IPS-18c (cell line): ENCODE data around the gene RHOBTB1.
"Not testable (repeated sequence)": the region's sequence is repeated elsewhere in the genome, so short reads cannot be mapped to it uniquely, and the experiment has no call there.

Source experiments
- H3K4me3 ChIP-seq: 2 replicates; pipeline ENCODE4 v1.7.0; 2013; ENCODE audit warnings: low read depth, mild to moderate bottlenecking, low read length, moderate library complexity; ENCODE audit not compliant: insufficient read depth
- H3K9me3 ChIP-seq: one replicate; pipeline ENCODE4 v1.6.1; 2013; ENCODE audit warnings: mild to moderate bottlenecking, low read length, moderate library complexity; ENCODE audit not compliant: control insufficient read depth, insufficient read depth

Gene RHOBTB1

DNA sequence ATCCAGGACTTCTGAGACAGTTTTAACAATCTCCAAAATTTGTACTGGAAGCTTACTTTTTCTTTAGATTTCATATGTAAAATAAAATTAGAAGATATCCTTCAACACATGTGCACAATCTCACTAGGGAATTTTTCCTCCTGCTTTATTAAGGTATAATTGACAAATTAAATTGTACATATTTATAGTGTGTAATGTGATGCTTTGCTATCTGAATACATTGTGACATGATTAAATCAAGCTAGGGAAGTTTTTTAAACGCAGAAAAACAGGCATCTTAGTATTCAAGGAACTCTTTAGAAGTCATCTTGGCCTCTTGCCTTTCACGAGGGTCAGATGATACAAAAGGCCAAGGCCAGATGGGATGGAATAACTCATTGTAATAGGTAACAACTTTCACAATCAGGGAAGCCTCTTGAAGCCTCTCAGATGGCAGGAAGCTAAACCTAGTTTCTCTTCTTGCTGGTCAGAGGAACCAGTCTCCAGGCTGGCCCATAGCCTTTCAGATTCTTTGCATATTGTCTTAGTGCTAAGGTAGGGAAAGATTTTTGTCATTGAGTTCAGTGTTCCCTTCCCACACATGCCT, 78.7 kb downstream of the RHOBTB1 start:
- H3K9me3 ChIP-seq, result peaks cover 2% of the 10 kb centered on the region
- no peak overlapping the region for H3K4me3 ChIP-seq

DNA sequence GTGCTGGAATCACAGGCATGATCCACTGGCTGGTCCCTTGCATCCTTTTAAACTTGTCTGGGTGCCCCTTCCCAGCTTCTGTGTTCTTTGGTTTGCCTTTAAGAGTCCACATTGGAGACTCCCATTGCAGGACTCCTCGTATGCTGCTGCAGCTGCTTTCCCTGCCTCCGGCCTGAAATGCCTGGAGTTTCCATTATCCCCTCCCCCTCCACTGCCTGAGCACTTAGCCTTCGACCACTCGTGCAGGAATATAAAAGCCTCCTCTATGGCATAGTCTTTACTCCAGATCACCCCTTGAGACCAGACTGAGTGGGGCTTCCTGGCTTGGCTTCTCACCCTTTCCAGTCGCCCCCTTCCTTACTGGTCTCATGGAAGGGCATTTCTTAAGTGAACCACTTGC, 80.2 kb downstream of the RHOBTB1 start:
- peaks cover 2% of the 10 kb centered on the region for H3K9me3 ChIP-seq
- no peak overlapping the region for H3K4me3 ChIP-seq

DNA sequence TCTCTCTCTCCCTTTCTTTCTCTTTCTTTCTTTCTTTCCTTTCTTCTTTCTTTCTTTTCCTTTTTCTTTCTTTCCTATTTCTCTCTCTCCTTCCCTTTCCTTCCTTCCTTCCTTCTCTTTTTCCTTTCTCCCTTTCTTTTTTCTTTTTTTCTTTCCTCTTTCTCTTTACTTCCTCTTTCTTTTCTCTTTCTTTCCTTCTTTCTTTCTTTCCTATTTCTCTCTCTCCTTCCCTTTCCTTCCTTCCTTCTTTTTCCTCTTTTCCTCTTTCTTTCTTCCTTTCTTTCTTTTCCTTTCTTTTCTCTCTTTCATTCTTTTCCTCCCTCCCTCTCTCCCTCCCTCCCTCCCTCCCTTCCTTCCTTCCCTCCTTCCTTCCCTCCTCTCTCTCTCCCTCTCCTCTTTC, 81.5 kb downstream of the RHOBTB1 start:
- Histone ChIP-seq H3K9me3 (peaks cover 2% of the 10 kb centered on the region), H3K4me3 (no peak overlapping the region)

DNA sequence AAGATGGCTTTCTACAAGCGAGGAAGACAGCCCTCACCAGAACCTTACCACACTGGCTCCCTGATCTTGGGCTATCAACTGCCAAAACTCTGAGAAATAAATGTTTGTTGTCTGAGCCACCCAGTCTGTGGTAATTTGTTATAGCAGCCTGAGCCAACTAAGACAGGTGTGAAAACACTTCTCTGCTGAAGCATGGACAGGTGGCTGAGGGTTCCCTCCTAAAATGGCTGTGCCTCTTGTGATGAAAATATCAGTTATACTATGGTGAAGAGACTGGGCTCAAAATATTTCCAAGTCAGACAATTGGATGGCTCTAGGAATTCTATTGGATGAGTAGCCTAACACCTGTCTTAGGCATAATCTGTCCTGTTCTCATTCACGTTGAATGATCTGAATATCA, 87.6 kb downstream of the RHOBTB1 start:
- Histone ChIP-seq H3K4me3 (no peak overlapping the region), H3K9me3 (no peaks in the 10 kb centered on the region)

DNA sequence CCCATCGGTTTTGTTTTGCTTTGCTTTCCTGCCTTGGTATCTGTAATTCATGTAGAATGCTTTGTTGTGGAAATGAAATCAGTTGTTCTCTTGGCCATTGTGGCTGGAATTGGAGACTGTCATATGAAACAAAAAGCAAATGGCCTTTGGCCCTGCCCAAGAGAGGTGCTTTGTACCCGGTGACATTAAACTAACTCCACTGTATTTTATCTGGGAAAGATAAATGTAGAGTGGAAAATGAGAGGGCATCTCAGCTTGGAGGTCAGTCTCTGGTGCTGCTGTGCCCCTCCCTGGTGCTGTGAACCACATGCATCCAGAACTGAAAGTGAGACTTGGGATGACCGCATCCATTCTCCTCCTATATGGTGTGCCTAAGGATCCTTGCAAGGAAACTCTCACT, 90.3 kb downstream of the RHOBTB1 start:
- H3K9me3 ChIP-seq, result peaks cover 3% of the 10 kb centered on the region
- H3K4me3 ChIP-seq, result no peak overlapping the region

DNA sequence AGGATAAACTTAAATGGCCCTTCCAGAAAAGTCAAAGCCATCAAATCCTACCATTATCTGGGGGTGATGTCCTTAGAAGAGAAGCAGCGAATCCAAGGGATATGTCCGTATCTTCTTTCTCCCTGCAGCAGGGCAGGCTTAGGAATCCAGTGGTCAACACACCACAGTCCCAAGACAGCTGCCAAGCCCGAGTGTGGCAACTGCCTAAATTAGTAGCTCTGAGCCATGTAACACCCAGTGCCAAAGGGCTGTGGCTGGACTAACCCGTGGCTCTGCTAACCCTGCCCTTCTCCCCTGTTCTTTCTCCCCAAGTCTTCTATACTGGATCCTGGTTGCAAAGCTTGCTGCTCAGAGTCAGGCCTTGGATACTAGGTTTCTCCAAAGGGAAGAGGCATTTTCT, 90.9 kb downstream of the RHOBTB1 start:
- H3K9me3 ChIP-seq, result peaks cover 3% of the 10 kb centered on the region
- no peak overlapping the region for H3K4me3 ChIP-seq

DNA sequence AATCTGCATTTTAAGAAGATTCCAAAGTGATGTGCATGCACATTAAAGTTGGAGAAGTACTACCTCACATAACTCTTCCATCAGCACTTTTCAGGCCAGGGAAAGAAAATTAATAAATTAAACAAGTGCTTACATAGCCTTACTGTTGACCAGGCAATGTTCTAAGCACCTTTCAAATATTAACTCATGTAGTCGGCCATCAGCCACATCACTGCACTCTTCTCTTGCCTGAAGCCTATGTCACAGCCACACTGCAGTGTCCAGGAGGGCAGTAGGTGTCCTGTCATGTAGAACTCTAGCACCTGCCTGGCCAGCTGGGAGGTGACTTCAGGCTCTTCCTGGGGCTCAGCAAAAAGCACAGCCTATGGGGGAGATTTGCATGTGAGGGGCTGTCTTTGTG, 94.2 kb downstream of the RHOBTB1 start:
- H3K4me3 ChIP-seq, result no peak overlapping the region
- H3K9me3 ChIP-seq, result peaks cover 3% of the 10 kb centered on the region

DNA sequence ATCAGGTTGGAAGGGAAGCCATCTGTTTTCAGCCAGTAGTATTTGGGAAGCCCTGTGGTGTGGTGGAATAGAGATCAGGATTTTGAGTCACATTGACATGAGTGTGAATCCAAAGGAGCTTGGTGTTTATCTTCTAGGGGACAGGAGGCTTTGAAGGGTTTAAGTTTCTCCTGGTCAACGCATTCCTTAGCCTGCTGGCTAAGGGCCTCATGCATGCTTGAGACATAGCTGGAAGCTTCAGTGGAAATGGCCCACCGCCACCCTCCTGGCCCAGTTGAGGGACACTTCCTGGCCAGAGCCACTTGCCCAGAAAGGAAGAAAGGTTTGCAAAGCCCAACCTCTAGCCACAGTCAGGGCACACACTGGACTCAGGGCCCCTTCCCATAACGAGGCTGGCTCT, 94.8 kb downstream of the RHOBTB1 start:
- H3K9me3 ChIP-seq, result peaks cover 3% of the 10 kb centered on the region
- no peak overlapping the region for H3K4me3 ChIP-seq

DNA sequence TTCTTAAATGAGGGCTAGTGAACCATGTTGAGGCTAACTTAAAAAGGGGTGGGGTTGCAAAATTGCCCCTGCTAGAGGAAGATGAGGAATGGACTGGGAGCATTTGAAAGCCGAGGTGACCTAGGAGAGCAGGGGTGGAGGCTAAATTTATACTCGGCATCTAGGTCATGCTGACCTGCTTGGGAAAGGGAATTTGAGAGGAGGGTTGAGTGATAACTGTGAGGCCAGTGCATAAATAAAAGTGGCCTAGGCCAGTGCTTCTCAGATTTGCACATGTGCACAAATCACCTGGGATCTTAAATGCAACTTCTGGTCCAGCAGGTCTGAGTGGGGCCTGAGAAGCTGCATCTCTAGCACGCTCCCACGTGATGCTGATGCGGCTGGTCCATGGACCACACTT, 95.3 kb downstream of the RHOBTB1 start:
- H3K9me3 ChIP-seq, result peaks cover 3% of the 10 kb centered on the region
- H3K4me3 ChIP-seq, result no peak overlapping the region

DNA sequence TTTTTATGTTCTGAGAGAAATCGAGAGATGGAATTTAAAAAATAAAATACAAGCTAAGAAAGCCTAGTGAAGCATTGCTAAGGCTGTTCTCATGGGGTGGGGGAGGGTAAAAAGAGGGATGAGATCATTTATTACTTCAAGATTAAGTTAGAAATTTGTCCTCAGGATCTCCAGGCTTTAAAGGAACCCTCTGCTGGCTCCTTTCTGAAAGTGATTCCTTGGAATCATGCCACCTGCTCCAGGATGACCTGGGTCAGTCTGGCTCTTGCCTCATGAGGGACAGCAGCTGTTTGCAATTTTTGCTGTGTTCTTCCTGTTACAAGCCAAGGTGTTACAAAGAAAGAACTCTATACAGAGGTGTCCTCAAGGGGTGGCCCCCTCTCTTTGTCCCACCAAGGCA, 95.9 kb downstream of the RHOBTB1 start:
- H3K9me3 ChIP-seq, result peaks cover 3% of the 10 kb centered on the region
- H3K4me3 ChIP-seq, result no peak overlapping the region

DNA sequence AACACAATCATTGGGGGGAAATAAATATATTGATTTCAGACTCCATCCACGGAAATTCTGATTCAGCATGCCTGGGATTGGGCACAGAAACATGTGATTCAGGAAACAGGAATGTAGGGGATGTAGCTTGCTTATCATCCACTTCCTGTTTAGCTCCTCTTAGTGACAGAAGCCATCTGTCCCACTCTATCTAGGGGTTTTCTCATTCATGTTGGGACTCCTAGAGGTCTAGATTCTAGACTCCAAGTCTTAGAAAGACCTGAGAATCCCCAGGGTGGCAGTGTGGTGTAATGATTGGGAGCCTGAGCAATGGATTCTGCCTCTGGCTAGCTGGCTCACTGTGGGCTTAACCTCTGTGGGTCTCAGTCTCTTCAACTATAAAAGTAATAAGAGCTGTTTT, 97.8 kb downstream of the RHOBTB1 start:
- Histone ChIP-seq H3K4me3 (no peak overlapping the region), H3K9me3 (peaks cover 3% of the 10 kb centered on the region)

DNA sequence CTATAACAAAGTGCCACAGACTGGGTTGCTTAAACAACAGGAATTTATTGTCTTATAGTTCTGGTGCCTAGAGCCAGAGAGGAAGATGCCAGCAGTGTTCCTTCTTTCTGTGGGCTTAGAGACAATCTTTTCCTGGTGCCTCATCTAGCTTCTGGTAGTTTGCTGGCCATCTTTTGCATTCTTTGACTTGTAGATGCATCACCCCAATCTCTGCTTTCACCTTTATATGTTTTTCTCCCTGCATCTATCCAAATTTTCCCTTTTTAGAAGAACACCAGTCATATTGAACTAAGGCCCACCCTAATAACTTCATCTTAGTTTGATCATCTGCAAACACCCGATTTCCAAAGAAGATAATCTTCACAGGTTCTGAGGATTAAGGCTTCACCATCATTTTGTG, 98.9 kb downstream of the RHOBTB1 start:
- Histone ChIP-seq H3K4me3 (no peak overlapping the region), H3K9me3 (no peaks in the 10 kb centered on the region)

DNA sequence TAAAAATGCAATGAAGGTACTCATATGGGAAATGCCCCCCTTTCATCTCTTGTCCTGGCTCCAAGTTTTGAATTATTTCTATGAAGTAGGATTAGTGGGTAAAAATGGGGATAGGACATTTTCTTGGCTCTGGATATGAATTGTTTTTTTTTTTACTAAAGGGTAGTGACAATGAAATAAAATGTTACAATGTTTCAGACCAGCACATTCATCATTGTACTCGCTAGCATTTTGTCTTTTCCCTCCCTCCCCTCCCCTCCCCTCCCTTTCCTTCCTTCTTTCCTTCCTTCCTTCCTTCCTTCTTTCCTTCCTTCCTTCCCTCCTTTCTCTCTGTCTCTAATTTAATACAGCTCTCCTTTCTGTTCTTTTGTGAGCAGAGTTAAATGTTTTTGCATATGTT, 101.3 kb downstream of the RHOBTB1 start:
- Histone ChIP-seq H3K9me3 (no peaks in the 10 kb centered on the region), H3K4me3 (no peak overlapping the region)

DNA sequence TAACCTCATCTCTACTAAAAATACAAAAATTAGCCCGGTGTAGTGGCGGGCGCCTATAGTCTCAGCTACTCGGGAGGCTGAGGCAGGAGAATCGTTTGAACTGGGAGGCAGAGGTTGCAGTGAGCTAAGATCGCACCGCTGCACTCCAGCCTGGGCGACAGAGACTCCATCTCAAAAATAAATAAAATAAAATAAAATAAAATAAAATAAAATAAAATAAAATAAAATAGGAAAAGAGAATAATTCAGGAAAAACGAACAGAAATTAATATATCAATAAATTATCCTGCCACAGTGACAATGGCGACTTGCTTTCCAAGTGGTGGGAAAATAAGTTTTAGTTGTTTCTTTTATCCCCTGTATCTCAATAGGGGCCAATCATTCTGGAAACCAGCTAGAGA, 102.8 kb downstream of the RHOBTB1 start:
- not testable (repeated sequence) for H3K4me3 ChIP-seq

DNA sequence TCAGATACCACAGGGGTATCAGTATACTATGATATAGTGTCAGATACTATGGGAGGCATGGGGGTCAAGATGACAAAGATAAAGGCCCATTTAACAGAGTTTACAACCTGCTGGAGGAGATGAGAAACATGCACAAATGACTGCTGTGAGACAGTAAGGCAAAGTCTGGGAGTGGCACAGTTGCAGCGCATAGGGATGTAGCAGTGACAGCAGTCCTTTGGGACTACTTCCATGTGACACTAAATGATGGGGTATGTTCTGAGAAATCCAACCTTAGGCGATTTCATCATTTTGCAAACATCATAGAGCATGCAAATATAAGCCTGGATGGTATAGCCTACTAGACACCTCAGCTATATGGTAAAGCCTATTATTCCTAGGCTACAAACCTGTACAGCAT, 108.9 kb downstream of the RHOBTB1 start:
- Histone ChIP-seq H3K9me3 (no peaks in the 10 kb centered on the region), H3K4me3 (no peak overlapping the region)

More for the DNA sequence above, 102.8 kb downstream of the RHOBTB1 start:
- H3K9me3 ChIP-seq, result not testable (repeated sequence)

DNA sequence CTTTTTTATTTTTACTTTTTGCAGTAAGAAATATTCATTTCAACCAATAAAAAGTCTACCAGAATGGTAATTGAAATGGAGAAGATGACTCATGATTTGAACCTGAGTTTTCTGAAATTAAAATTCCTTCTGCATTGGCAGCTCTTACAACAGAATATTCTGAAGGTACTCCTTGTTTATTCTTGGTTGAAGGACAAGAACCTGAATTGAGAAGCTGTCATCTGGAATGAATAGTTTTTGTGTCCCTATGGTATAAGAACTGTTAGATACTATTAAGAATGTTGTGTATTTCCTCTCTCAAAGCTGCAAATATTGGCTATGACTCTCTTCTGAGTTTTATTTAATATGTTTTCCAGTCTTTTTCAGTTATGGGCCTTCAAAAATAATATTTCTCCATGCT, 109.6 kb downstream of the RHOBTB1 start:
- Histone ChIP-seq H3K4me3 (no peak overlapping the region), H3K9me3 (no peaks in the 10 kb centered on the region)

DNA sequence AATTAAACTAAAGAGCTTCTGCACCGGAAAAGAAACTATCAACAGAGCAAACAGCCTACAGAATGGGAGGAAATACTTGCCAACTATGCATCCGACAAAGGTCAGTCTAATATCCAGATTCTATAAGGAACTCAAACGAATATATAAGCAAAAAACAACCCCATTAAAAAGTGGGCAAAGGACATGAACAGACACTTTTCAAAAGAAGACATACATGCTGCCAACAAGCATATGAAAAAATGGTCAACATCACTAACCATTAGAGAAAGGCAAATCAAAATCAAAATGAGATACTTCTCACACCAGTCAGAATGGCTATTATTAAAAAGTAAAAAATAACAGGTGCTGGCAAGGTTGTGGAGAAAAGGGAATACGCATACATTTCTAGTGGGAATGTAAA, 111.8 kb downstream of the RHOBTB1 start:
- H3K4me3 ChIP-seq, result not testable (repeated sequence)

DNA sequence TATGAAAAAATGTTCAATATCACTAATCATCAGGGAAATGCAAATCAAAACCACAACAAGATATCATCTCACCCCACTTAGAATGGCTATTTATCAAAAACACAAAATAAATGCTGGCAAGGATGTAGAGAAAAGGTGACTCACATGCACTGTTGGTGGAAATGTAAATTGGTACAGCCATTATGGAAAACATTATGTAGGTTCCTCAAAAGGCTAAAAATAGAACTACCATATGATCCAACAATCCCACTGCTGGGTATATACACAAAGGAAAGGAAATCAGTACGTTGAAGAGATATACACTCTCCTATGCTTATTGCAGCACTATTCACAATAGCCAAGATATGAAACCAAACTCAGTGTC, 115.5 kb downstream of the RHOBTB1 start:
- no peak overlapping the region for H3K4me3 ChIP-seq
- no peaks in the 10 kb centered on the region for H3K9me3 ChIP-seq

More for the DNA sequence above, 111.8 kb downstream of the RHOBTB1 start:
- not testable (repeated sequence) for H3K9me3 ChIP-seq

DNA sequence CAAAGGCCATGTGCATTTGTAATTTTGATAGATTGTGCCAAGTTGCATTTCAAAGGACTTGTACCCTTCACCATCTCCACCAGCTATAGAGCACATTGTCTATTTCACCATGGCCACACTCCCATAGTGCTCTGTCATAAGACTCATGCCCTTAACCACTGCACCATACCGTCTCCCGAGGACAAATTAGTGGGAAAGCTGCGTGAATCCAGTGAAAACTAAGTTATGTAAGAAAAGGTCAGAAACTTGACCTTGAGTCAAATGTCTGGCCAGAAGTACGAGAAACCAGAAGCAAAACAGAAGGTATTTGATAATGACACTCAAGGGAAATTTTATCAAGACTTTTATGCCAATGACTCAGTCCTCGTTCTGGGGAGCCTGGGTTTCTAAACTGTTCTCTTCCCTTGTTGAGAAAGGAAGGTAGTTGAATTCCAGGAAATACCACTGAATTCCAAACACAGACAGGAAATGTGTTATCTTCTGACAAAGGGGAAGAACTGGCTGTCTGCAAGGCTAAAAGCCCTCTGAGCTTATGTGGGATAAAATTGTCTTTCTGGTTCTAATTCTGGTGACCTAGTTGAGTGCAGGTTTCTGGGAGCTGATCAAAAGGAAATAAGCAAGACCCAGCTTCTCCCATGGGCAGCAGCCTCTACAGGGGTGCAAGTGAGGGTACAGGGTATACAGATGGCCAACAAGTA, 116.0 kb downstream of the RHOBTB1 start:
- no peaks in the 10 kb centered on the region for H3K9me3 ChIP-seq
- H3K4me3 ChIP-seq, result no peak overlapping the region
